ENCODE results near the gene PIP4P1. TPM values are rescaled to one million over a fixed set of nuclear protein-coding genes. Genes with fewer than 3 reads are reported as not detected.

Gene PIP4P1
- total and polyA plus RNA-seq, 2 of the 13 experiments (the other 11 are each of a cell fraction or from before 2014, with no cell fraction given) = 33.4 to 47.0 TPM

GRCh38 chr14:20469242-20469889 lies 8.1 kb upstream of the PIP4P1 start, which contains the start of gene PNP (continued):
- TF ChIP-seq KIAA2018 (CRISPR knock-in tag; IDR thresholded peaks at IDR 0.05; ENCODE audit: borderline replicate concordance) = no peak
- TF ChIP-seq RXRB (CRISPR knock-in tag; IDR thresholded peaks at IDR 0.05; ENCODE audit: borderline replicate concordance) = peak; percentile 76
- TF ChIP-seq NR2F1 (CRISPR knock-in tag; IDR thresholded peaks at IDR 0.05) = no peak; a peak in 1 of 4 replicates
- peak; percentile 47; the same call in 1 of the 2 replicates for TF ChIP-seq ZNF629 (CRISPR knock-in tag; conservative IDR thresholded peaks at IDR 0.05)
- TF ChIP-seq DZIP1 (CRISPR knock-in tag; IDR thresholded peaks at IDR 0.05) = peak; percentile 88; the same call in 1 of the 2 replicates
- no peak for TF ChIP-seq GPBP1L1 (CRISPR knock-in tag; IDR thresholded peaks at IDR 0.05)
- peak; percentile 37 for TF ChIP-seq DBP (CRISPR knock-in tag; IDR thresholded peaks at IDR 0.05; ENCODE audit: not compliant biosample characterization)
- TF ChIP-seq ZNF552 (CRISPR knock-in tag; IDR thresholded peaks at IDR 0.05; ENCODE audit: borderline replicate concordance) = peak; percentile 71; the same call in 1 of the 2 replicates
- peak; percentile 68 for TF ChIP-seq RFX5 (IDR thresholded peaks at IDR 0.05; ENCODE audit: low read depth, low read length)
- peak; percentile 69 for TF ChIP-seq GATAD1 (CRISPR knock-in tag; IDR thresholded peaks at IDR 0.05)
- TF ChIP-seq BHLHE40 (IDR thresholded peaks at IDR 0.05; ENCODE audit: low read length) = 0 out of 2 replicates have a peak, but pooled peaks have one; percentile 17
- TF ChIP-seq RNF2 (conservative IDR thresholded peaks at IDR 0.05; ENCODE audit: low read depth) = peak; percentile 88
- TF ChIP-seq GMEB2 (CRISPR knock-in tag; IDR thresholded peaks at IDR 0.05; ENCODE audit: low read depth) = 0 out of 2 replicates have a peak, but pooled peaks have one; percentile 30
